Measurements from ENCODE around the gene CHCHD6.

CHCHD6 gene

GRCh38 chr3:126872701-126873342, 168.8 kb downstream of the CHCHD6 start:
- DNase-seq (ENCODE audit: low read depth, low spot score): peak; percentile 75
- no peak overlapping the region for H3K4me3 ChIP-seq (ENCODE audit: low read length)

GRCh38 chr3:126873416-126873815, 169.4 kb downstream of the CHCHD6 start:
- no peak for DNase-seq (ENCODE audit: low read depth, low spot score)
- no peak overlapping the region for H3K4me3 ChIP-seq (ENCODE audit: low read length)

GRCh38 chr3:126878664-126879063, 174.6 kb downstream of the CHCHD6 start:
- no peak overlapping the region for H3K4me3 ChIP-seq (ENCODE audit: low read length)
- DNase-seq (ENCODE audit: low read depth, low spot score): no peak

- DNase-seq (ENCODE audit: low read depth, low spot score): no peak
- no peak overlapping the region for H3K4me3 ChIP-seq (ENCODE audit: low read length)
These were observed 176.9 kb downstream of the CHCHD6 start for GRCh38 chr3:126880901-126881300.

GRCh38 chr3:126881861-126882260, 177.8 kb downstream of the CHCHD6 start:
- H3K4me3 ChIP-seq (ENCODE audit: low read length): no peak overlapping the region

GRCh38 chr3:126883241-126883640, 179.2 kb downstream of the CHCHD6 start:
- no peak for DNase-seq (ENCODE audit: low read depth, low spot score)
- H3K4me3 ChIP-seq (ENCODE audit: low read length): no peak overlapping the region

More at GRCh38 chr3:126881861-126882260, 177.8 kb downstream of the CHCHD6 start:
- DNase-seq (ENCODE audit: low read depth, low spot score): no peak

GRCh38 chr3:126885425-126885824, 181.4 kb downstream of the CHCHD6 start:
- H3K4me3 ChIP-seq (ENCODE audit: low read length): no peak overlapping the region
- DNase-seq (ENCODE audit: low read depth, low spot score): no peak

GRCh38 chr3:126886217-126886616, 182.2 kb downstream of the CHCHD6 start:
- DNase-seq (ENCODE audit: low read depth, low spot score): no peak
- H3K4me3 ChIP-seq (ENCODE audit: low read length): no peak overlapping the region

- DNase-seq (ENCODE audit: low read depth, low spot score): no peak
- H3K4me3 ChIP-seq (ENCODE audit: low read length): no peak overlapping the region
These were observed 183.6 kb downstream of the CHCHD6 start for GRCh38 chr3:126887686-126888085.

GRCh38 chr3:126888186-126888760, 184.2 kb downstream of the CHCHD6 start:
- peak; percentile 78 for DNase-seq (ENCODE audit: low read depth, low spot score)
- no peak overlapping the region for H3K4me3 ChIP-seq (ENCODE audit: low read length)

GRCh38 chr3:126889276-126890201, 185.5 kb downstream of the CHCHD6 start:
- DNase-seq (ENCODE audit: low read depth, low spot score): no peak
- H3K4me3 ChIP-seq (ENCODE audit: low read length): no peak overlapping the region

- no peak overlapping the region for H3K4me3 ChIP-seq (ENCODE audit: low read length)
- DNase-seq (ENCODE audit: low read depth, low spot score): no peak
These were observed 187.1 kb downstream of the CHCHD6 start for GRCh38 chr3:126891141-126891540.

GRCh38 chr3:126891791-126892190, 187.8 kb downstream of the CHCHD6 start:
- no peak overlapping the region for H3K4me3 ChIP-seq (ENCODE audit: low read length)
- DNase-seq (ENCODE audit: low read depth, low spot score): no peak

GRCh38 chr3:126893651-126894050, 189.6 kb downstream of the CHCHD6 start:
- no peak overlapping the region for H3K4me3 ChIP-seq (ENCODE audit: low read length)
- DNase-seq (ENCODE audit: low read depth, low spot score): no peak

- DNase-seq (ENCODE audit: low read depth, low spot score): no peak
- no peak overlapping the region for H3K4me3 ChIP-seq (ENCODE audit: low read length)
These were observed 190.4 kb downstream of the CHCHD6 start for GRCh38 chr3:126894475-126894874.

- no peak for DNase-seq (ENCODE audit: low read depth, low spot score)
- no peak overlapping the region for H3K4me3 ChIP-seq (ENCODE audit: low read length)
These were observed 191.4 kb downstream of the CHCHD6 start for GRCh38 chr3:126895178-126896066.

- no peak overlapping the region for H3K4me3 ChIP-seq (ENCODE audit: low read length)
- DNase-seq (ENCODE audit: low read depth, low spot score): no peak
These were observed 192.0 kb downstream of the CHCHD6 start for GRCh38 chr3:126896067-126896441.

GRCh38 chr3:126896968-126897367, 192.9 kb downstream of the CHCHD6 start:
- DNase-seq (ENCODE audit: low read depth, low spot score): no peak

GRCh38 chr3:126897943-126898342, 193.9 kb downstream of the CHCHD6 start:
- no peak for DNase-seq (ENCODE audit: low read depth, low spot score)
- no peak overlapping the region for H3K4me3 ChIP-seq (ENCODE audit: low read length)

More at GRCh38 chr3:126896968-126897367, 192.9 kb downstream of the CHCHD6 start:
- no peak overlapping the region for H3K4me3 ChIP-seq (ENCODE audit: low read length)
